ENCODE data around the gene SHISA9.

The SHISA9 gene

GRCh38 chr16:13118091-13118490 lies 216.7 kb downstream of the SHISA9 start:
- DNase-seq (ENCODE audit: low read depth, low spot score): no peak

GRCh38 chr16:13120091-13120490 lies 218.7 kb downstream of the SHISA9 start:
- DNase-seq (ENCODE audit: low read depth, low spot score): no peak

- no peak for DNase-seq (ENCODE audit: low read depth, low spot score)
Observed at GRCh38 chr16:13120557-13120956, 219.2 kb downstream of the SHISA9 start.

GRCh38 chr16:13123991-13124390 lies 222.6 kb downstream of the SHISA9 start:
- DNase-seq (ENCODE audit: low read depth, low spot score): no peak

GRCh38 chr16:13127144-13127543 lies 225.7 kb downstream of the SHISA9 start:
- DNase-seq (ENCODE audit: low read depth, low spot score): no peak

GRCh38 chr16:13130586-13130985 lies 229.2 kb downstream of the SHISA9 start:
- no peak for DNase-seq (ENCODE audit: low read depth, low spot score)

- no peak for DNase-seq (ENCODE audit: low read depth, low spot score)
Observed at GRCh38 chr16:13134836-13135235, 233.4 kb downstream of the SHISA9 start.

- DNase-seq (ENCODE audit: low read depth, low spot score): no peak
Observed at GRCh38 chr16:13136901-13137300, 235.5 kb downstream of the SHISA9 start.

- DNase-seq (ENCODE audit: low read depth, low spot score): no peak
Observed at GRCh38 chr16:13138528-13138927, 237.1 kb downstream of the SHISA9 start.

GRCh38 chr16:13139661-13140241 lies 238.4 kb downstream of the SHISA9 start:
- no peak for DNase-seq (ENCODE audit: low read depth, low spot score)

- DNase-seq (ENCODE audit: low read depth, low spot score): no peak
Observed at GRCh38 chr16:13143551-13143950, 242.2 kb downstream of the SHISA9 start.

- DNase-seq (ENCODE audit: low read depth, low spot score): no peak
Observed at GRCh38 chr16:13146829-13147228, 245.4 kb downstream of the SHISA9 start.

- DNase-seq (ENCODE audit: low read depth, low spot score): no peak
Observed at GRCh38 chr16:13148294-13148693, 246.9 kb downstream of the SHISA9 start.

GRCh38 chr16:13148836-13149235 lies 247.4 kb downstream of the SHISA9 start:
- DNase-seq (ENCODE audit: low read depth, low spot score): no peak

GRCh38 chr16:13150181-13150885 lies 248.9 kb downstream of the SHISA9 start:
- DNase-seq (ENCODE audit: low read depth, low spot score): no peak

GRCh38 chr16:13153696-13154095 lies 252.3 kb downstream of the SHISA9 start:
- DNase-seq (ENCODE audit: low read depth, low spot score): no peak

GRCh38 chr16:13154799-13155198 lies 253.4 kb downstream of the SHISA9 start:
- DNase-seq (ENCODE audit: low read depth, low spot score): no peak

- no peak for DNase-seq (ENCODE audit: low read depth, low spot score)
Observed at GRCh38 chr16:13155377-13155776, 254.0 kb downstream of the SHISA9 start.

GRCh38 chr16:13155780-13156179 lies 254.4 kb downstream of the SHISA9 start:
- no peak for DNase-seq (ENCODE audit: low read depth, low spot score)

- no peak for DNase-seq (ENCODE audit: low read depth, low spot score)
Observed at GRCh38 chr16:13157082-13157481, 255.7 kb downstream of the SHISA9 start.

- no peak for DNase-seq (ENCODE audit: low read depth, low spot score)
Observed at GRCh38 chr16:13158427-13158826, 257.0 kb downstream of the SHISA9 start.

- no peak for DNase-seq (ENCODE audit: low read depth, low spot score)
Observed at GRCh38 chr16:13165024-13165423, 263.6 kb downstream of the SHISA9 start.

GRCh38 chr16:13168091-13168572 lies 266.7 kb downstream of the SHISA9 start:
- no peak for DNase-seq (ENCODE audit: low read depth, low spot score)

Measured in smooth muscle cell of the brain vasculature (primary cell).